ENCODE measurements around the gene PRDM2. TPM values are rescaled to one million over a fixed set of nuclear protein-coding genes. Genes with fewer than 3 reads are reported as not detected.

PRDM2 gene
- 88.3 TPM for total RNA-seq (ENCODE audit: unreplicated experiment)
- long read RNA-seq, partial matches to known transcripts: 3 of 6 reads
- long read RNA-seq, other reads (novel, unspliced or antisense): 3 of 6 reads

GRCh38 chr1:13699936-13700520 is at the start of gene PRDM2:
PRDM2 (plus strand) TSS chr1:13700188; CDS start chr1:13715606, 15,418 bp downstream.
- H3K27ac Mint-ChIP-seq (ENCODE audit: unreplicated experiment): peak within 1 kb of the TSS; percentile 85
- peaks cover 5% of the 10 kb centered on the region for H3K9me3 Mint-ChIP-seq (ENCODE audit: unreplicated experiment)
- TF ChIP-seq, protein P1, sequence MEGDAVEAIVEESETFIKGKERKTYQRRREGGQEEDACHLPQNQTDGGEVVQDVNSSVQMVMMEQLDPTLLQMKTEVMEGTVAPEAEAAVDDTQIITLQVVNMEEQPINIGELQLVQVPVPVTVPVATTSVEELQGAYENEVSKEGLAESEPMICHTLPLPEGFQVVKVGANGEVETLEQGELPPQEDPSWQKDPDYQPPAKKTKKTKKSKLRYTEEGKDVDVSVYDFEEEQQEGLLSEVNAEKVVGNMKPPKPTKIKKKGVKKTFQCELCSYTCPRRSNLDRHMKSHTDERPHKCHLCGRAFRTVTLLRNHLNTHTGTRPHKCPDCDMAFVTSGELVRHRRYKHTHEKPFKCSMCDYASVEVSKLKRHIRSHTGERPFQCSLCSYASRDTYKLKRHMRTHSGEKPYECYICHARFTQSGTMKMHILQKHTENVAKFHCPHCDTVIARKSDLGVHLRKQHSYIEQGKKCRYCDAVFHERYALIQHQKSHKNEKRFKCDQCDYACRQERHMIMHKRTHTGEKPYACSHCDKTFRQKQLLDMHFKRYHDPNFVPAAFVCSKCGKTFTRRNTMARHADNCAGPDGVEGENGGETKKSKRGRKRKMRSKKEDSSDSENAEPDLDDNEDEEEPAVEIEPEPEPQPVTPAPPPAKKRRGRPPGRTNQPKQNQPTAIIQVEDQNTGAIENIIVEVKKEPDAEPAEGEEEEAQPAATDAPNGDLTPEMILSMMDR (IDR thresholded peaks at IDR 0.05; ENCODE audit: partially characterized antibody, unreplicated experiment): no peak
- H3K27me3 Mint-ChIP-seq (ENCODE audit: unreplicated experiment): peaks cover 7% of the 10 kb centered on the region
- peak within 1 kb of the TSS; percentile 96 for H3K4me3 Mint-ChIP-seq (ENCODE audit: unreplicated experiment)
- peaks cover 3% of the 10 kb centered on the region for H3K4me1 Mint-ChIP-seq (ENCODE audit: low read depth, unreplicated experiment)
- DNase-seq: peak; percentile 63
- H3K36me3 Mint-ChIP-seq (ENCODE audit: unreplicated experiment): peaks cover 11% of the 10 kb centered on the region

GRCh38 chr1:13651279-13651678 is 48.7 kb upstream of the PRDM2 start:
- DNase-seq: no peak
- no peaks in the 10 kb centered on the region for H3K4me1 Mint-ChIP-seq (ENCODE audit: low read depth, unreplicated experiment)
- TF ChIP-seq, protein P1 (IDR thresholded peaks at IDR 0.05; ENCODE audit: partially characterized antibody, unreplicated experiment): no peak
- no peak overlapping the region for H3K4me3 Mint-ChIP-seq (ENCODE audit: unreplicated experiment)
- peaks cover 8% of the 10 kb centered on the region for H3K9me3 Mint-ChIP-seq (ENCODE audit: unreplicated experiment)
- peaks cover 2% of the 10 kb centered on the region for H3K27me3 Mint-ChIP-seq (ENCODE audit: unreplicated experiment)
- H3K36me3 Mint-ChIP-seq (ENCODE audit: unreplicated experiment): peaks cover 6% of the 10 kb centered on the region
- no peak overlapping the region for H3K27ac Mint-ChIP-seq (ENCODE audit: unreplicated experiment)

DNA sequence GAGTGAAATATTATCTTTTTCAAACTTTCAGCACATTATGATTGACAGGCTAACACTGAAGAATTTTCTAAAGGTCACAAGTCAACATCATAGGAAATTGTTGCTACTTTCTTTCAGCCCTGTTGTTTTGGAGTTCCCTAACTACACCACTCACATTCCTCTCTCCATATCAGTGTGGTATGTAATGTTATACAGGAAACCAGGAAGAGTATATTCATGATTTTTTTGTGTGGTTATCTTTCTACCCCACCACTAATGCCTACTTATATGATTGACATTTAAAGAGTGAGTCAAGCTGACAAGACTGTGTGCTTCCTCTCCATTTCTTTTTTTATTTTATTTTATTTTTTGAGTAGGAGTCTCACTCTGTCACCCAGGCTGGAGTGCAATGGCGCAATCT is 47.8 kb upstream of the PRDM2 start:
- Mint-ChIP-seq H3K4me3 (ENCODE audit: unreplicated experiment) (no peak overlapping the region), H3K36me3 (ENCODE audit: unreplicated experiment) (peaks cover 6% of the 10 kb centered on the region), H3K9me3 (ENCODE audit: unreplicated experiment) (peaks cover 8% of the 10 kb centered on the region), H3K4me1 (ENCODE audit: low read depth, unreplicated experiment) (no peaks in the 10 kb centered on the region), H3K27me3 (ENCODE audit: unreplicated experiment) (peaks cover 2% of the 10 kb centered on the region), H3K27ac (ENCODE audit: unreplicated experiment) (no peak overlapping the region)
- no peak for DNase-seq
- TF ChIP-seq, protein P1 (IDR thresholded peaks at IDR 0.05; ENCODE audit: partially characterized antibody, unreplicated experiment): no peak

DNA sequence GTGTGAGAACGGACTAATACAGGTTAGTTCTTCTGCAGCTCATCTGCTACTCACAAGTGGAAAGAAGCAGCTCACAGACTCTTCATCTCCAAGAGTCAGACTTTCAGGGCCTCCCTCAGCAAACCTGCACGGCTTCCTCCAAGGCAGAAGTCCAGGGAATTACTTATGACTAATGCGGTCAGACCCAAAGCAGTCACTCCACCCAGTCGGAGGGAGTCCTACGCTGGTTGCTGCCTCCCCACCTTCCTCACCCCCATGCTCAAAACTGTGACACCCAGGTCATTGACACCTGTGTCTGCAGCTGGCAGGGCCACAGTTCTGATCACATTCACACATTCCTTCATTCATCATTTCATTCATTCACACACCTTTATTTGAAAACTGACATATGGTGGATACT is 38.4 kb upstream of the PRDM2 start:
- Mint-ChIP-seq H3K36me3 (ENCODE audit: unreplicated experiment) (peaks cover 5% of the 10 kb centered on the region), H3K4me3 (ENCODE audit: unreplicated experiment) (no peak overlapping the region)
- TF ChIP-seq, protein P1 (IDR thresholded peaks at IDR 0.05; ENCODE audit: partially characterized antibody, unreplicated experiment): no peak

DNA sequence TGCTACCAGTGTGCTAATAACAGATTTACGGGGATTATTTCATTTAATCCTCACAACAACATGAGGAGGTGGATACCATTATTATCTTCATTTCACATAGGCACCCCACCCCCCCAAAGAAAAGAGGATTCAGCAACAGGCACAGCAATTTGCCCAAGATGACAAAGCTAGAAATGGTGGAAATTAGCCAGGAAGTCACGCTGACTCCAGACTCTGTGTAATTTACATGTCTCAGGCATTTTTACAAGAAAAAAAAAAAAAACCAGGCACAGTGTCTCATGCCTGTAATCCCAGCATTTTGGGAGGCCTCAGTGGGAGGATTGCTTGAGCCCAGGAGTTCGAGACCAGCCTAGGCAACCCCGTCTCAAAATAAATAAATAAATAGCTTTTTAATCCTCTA is 37.5 kb upstream of the PRDM2 start:
- Mint-ChIP-seq H3K36me3 (ENCODE audit: unreplicated experiment) (peaks cover 5% of the 10 kb centered on the region), H3K4me1 (ENCODE audit: low read depth, unreplicated experiment) (peaks cover 7% of the 10 kb centered on the region), H3K27ac (ENCODE audit: unreplicated experiment) (no peak overlapping the region), H3K4me3 (ENCODE audit: unreplicated experiment) (no peak overlapping the region), H3K9me3 (ENCODE audit: unreplicated experiment) (peaks cover 11% of the 10 kb centered on the region), H3K27me3 (ENCODE audit: unreplicated experiment) (peaks cover 5% of the 10 kb centered on the region)
- TF ChIP-seq, protein P1 (IDR thresholded peaks at IDR 0.05; ENCODE audit: partially characterized antibody, unreplicated experiment): no peak
- DNase-seq: no peak

More for the DNA sequence above, 38.4 kb upstream of the PRDM2 start:
- Mint-ChIP-seq H3K27me3 (ENCODE audit: unreplicated experiment) (peaks cover 3% of the 10 kb centered on the region), H3K27ac (ENCODE audit: unreplicated experiment) (no peak overlapping the region), H3K9me3 (ENCODE audit: unreplicated experiment) (peaks cover 13% of the 10 kb centered on the region), H3K4me1 (ENCODE audit: low read depth, unreplicated experiment) (peaks cover 7% of the 10 kb centered on the region)
- no peak for DNase-seq

Data from glutamatergic neuron (in vitro differentiated cells).